Endothelial cell of umbilical vein (primary cell): ENCODE data around the gene ETV4.

Experiments used
- EZH2 ChIP-seq: IDR thresholded peaks from 2 replicates; pipeline ENCODE4 v1.6.1; 2012; ENCODE audit warnings: borderline replicate concordance, low read depth, mild to moderate bottlenecking, moderate library complexity, low read length, inconsistent platforms; ENCODE audit not compliant: severe bottlenecking
- JUN ChIP-seq: IDR thresholded peaks from 2 replicates; pipeline ENCODE4 v1.6.1; 2011; ENCODE audit warnings: borderline replicate concordance, low read depth; ENCODE audit not compliant: insufficient read length, insufficient read depth
- POLR2A ChIP-seq: IDR thresholded peaks from 2 replicates; pipeline ENCODE4 v1.6.1; 2012; ENCODE audit warnings: low read depth, mild to moderate bottlenecking, control low read depth, low read length
- TF ChIP-seq, protein P1 (sequence below), 2 donors: IDR thresholded peaks; 1 replicate in 1 of 2; 2 replicates in 1 of 2; pipeline ENCODE4 v1.5.1; 2011; ENCODE audit warnings: low read length in 2 of 2, mild to moderate bottlenecking in 2 of 2, moderate library complexity in 2 of 2, control low read depth in 1 of 2, inconsistent platforms in 1 of 2, low read depth in 1 of 2; ENCODE audit not compliant: insufficient read depth in 1 of 2; ENCODE audit errors: extremely low read depth in 1 of 2

DNA sequence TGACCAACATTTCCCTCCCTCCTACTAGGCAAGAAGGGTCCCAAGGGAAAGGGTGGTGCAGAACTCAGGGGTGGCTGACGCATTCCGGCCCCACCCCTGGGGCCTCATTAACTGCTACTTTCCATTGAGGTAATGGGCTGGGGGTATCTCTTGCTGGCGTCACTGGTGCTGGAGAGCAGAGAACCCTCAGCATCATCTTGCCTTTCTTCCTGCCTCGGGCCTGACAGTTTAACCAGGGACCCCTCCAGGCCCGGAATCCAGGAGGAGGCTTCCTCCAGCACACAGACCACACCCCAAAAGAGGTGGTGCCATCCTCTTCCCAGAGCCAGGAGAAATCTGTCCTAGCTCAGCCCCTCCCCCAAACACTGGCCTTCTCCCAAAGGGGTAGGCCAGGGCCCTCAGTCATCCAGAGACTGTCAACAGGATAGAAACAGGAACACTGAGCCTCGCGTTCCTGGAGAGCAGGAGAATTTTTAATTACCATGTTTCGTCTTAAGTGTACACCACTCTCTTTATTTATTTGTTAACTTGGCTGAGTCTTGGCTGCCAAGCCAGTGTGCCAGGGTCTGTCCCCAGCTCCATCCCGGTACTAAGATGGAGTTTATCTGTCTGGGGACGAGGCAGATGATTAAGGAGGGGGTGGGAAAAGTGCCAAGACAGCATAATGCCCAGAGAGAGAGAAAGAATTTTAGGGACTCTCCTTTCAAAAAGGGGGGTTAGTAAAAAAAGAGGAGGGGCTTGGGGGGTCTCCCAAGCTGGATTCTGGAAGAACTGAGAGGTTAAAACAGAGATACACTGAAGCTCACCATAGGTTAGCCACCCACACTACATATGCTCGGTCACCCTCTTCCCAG is 5.1 kb downstream of the ETV4 start:
- TF ChIP-seq, protein P1, sequence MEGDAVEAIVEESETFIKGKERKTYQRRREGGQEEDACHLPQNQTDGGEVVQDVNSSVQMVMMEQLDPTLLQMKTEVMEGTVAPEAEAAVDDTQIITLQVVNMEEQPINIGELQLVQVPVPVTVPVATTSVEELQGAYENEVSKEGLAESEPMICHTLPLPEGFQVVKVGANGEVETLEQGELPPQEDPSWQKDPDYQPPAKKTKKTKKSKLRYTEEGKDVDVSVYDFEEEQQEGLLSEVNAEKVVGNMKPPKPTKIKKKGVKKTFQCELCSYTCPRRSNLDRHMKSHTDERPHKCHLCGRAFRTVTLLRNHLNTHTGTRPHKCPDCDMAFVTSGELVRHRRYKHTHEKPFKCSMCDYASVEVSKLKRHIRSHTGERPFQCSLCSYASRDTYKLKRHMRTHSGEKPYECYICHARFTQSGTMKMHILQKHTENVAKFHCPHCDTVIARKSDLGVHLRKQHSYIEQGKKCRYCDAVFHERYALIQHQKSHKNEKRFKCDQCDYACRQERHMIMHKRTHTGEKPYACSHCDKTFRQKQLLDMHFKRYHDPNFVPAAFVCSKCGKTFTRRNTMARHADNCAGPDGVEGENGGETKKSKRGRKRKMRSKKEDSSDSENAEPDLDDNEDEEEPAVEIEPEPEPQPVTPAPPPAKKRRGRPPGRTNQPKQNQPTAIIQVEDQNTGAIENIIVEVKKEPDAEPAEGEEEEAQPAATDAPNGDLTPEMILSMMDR (IDR thresholded peaks at IDR 0.05; ENCODE audit: extremely low read depth in 1 of 2, insufficient read depth in 1 of 2, low read depth in 1 of 2, low read length in 2 of 2) = no peak
- TF ChIP-seq POLR2A (no peak), EZH2 (no peak), JUN (no peak)
